ENCODE data around the gene NAALADL2.

Gene NAALADL2

GRCh38 chr3:175288621-175289020 lies 429.5 kb downstream of the NAALADL2 start:
- no peak overlapping the region for H2AFZ ChIP-seq (ENCODE audit: low read depth, low read length)
- H3K4me1 ChIP-seq (ENCODE audit: low read length) = peaks cover 10% of the 10 kb centered on the region
- no peak overlapping the region for H3K4me2 ChIP-seq (ENCODE audit: low read length)
- H3K79me2 ChIP-seq (ENCODE audit: low read length) = no peaks in the 10 kb centered on the region
- no peak overlapping the region for H3K4me3 ChIP-seq (ENCODE audit: low read length)
- no peaks in the 10 kb centered on the region for H3K9me3 ChIP-seq (ENCODE audit: insufficient read depth, low read length)
- H4K20me1 ChIP-seq (ENCODE audit: insufficient read depth, low read length) = no peaks in the 10 kb centered on the region
- H3K27me3 ChIP-seq (ENCODE audit: low read depth, low read length) = no peaks in the 10 kb centered on the region
- TF ChIP-seq, protein P1, sequence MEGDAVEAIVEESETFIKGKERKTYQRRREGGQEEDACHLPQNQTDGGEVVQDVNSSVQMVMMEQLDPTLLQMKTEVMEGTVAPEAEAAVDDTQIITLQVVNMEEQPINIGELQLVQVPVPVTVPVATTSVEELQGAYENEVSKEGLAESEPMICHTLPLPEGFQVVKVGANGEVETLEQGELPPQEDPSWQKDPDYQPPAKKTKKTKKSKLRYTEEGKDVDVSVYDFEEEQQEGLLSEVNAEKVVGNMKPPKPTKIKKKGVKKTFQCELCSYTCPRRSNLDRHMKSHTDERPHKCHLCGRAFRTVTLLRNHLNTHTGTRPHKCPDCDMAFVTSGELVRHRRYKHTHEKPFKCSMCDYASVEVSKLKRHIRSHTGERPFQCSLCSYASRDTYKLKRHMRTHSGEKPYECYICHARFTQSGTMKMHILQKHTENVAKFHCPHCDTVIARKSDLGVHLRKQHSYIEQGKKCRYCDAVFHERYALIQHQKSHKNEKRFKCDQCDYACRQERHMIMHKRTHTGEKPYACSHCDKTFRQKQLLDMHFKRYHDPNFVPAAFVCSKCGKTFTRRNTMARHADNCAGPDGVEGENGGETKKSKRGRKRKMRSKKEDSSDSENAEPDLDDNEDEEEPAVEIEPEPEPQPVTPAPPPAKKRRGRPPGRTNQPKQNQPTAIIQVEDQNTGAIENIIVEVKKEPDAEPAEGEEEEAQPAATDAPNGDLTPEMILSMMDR (IDR thresholded peaks at IDR 0.05; ENCODE audit: low read depth, low read length) = no peak
- no peak for TF ChIP-seq EZH2phosphoT487 (IDR thresholded peaks at IDR 0.05; ENCODE audit: low read depth)
- no peak overlapping the region for H3K27ac ChIP-seq (ENCODE audit: low read length)
- H3K9ac ChIP-seq (ENCODE audit: low read length) = no peak overlapping the region
- H3K36me3 ChIP-seq (replicated peaks; ENCODE audit: low read depth, low read length) = no peaks in the 10 kb centered on the region

DNA sequence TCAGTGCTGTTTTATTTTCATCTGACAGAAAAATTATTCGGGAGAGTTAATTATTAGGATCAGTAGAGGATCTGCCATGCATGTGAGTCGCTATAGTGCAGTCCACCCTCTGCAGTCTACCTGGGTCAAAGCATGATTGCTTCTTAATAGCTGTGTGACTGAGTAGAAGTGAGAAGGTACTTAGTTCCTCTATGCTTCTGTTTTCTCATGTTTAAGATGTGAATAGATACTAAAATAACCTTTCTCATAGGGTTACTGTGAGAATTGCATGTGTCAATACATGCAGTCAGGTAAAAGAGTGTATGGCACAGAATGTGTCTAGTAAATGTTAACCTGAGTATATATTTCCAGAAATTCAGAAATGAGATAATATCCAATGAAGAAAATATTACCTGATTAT lies 435.7 kb downstream of the NAALADL2 start:
- no peaks in the 10 kb centered on the region for H3K36me3 ChIP-seq (replicated peaks; ENCODE audit: low read depth, low read length)
- no peak overlapping the region for H3K9ac ChIP-seq (ENCODE audit: low read length)
- no peak overlapping the region for H3K4me3 ChIP-seq (ENCODE audit: low read length)
- H3K9me3 ChIP-seq (ENCODE audit: insufficient read depth, low read length) = no peaks in the 10 kb centered on the region
- no peak overlapping the region for H2AFZ ChIP-seq (ENCODE audit: low read depth, low read length)
- no peaks in the 10 kb centered on the region for H3K4me1 ChIP-seq (ENCODE audit: low read length)
- H3K27ac ChIP-seq (ENCODE audit: low read length) = no peak overlapping the region
- H3K27me3 ChIP-seq (ENCODE audit: low read depth, low read length) = no peaks in the 10 kb centered on the region
- no peak overlapping the region for H3K4me2 ChIP-seq (ENCODE audit: low read length)
- no peaks in the 10 kb centered on the region for H4K20me1 ChIP-seq (ENCODE audit: insufficient read depth, low read length)
- no peaks in the 10 kb centered on the region for H3K79me2 ChIP-seq (ENCODE audit: low read length)
- TF ChIP-seq, protein P1 (IDR thresholded peaks at IDR 0.05; ENCODE audit: low read depth, low read length) = no peak
- no peak for TF ChIP-seq EZH2phosphoT487 (IDR thresholded peaks at IDR 0.05; ENCODE audit: low read depth)

GRCh38 chr3:175295248-175296130 lies 436.4 kb downstream of the NAALADL2 start:
- TF ChIP-seq EZH2phosphoT487 (IDR thresholded peaks at IDR 0.05; ENCODE audit: low read depth) = no peak
- TF ChIP-seq, protein P1 (IDR thresholded peaks at IDR 0.05; ENCODE audit: low read depth, low read length) = no peak
- Histone ChIP-seq H3K4me1 (ENCODE audit: low read length) (no peaks in the 10 kb centered on the region), H3K4me3 (ENCODE audit: low read length) (no peak overlapping the region), H3K9ac (ENCODE audit: low read length) (no peak overlapping the region), H3K27ac (ENCODE audit: low read length) (no peak overlapping the region), H3K36me3 (replicated peaks; ENCODE audit: low read depth, low read length) (no peaks in the 10 kb centered on the region), H3K9me3 (ENCODE audit: insufficient read depth, low read length) (no peaks in the 10 kb centered on the region), H3K27me3 (ENCODE audit: low read depth, low read length) (no peaks in the 10 kb centered on the region), H4K20me1 (ENCODE audit: insufficient read depth, low read length) (no peaks in the 10 kb centered on the region), H2AFZ (ENCODE audit: low read depth, low read length) (no peak overlapping the region), H3K79me2 (ENCODE audit: low read length) (no peaks in the 10 kb centered on the region), H3K4me2 (ENCODE audit: low read length) (no peak overlapping the region)

GRCh38 chr3:175297216-175297615 lies 438.1 kb downstream of the NAALADL2 start:
- TF ChIP-seq EZH2phosphoT487 (IDR thresholded peaks at IDR 0.05; ENCODE audit: low read depth) = no peak
- TF ChIP-seq, protein P1 (IDR thresholded peaks at IDR 0.05; ENCODE audit: low read depth, low read length) = no peak

More at GRCh38 chr3:175297216-175297615, 438.1 kb downstream of the NAALADL2 start:
- no peaks in the 10 kb centered on the region for H4K20me1 ChIP-seq (ENCODE audit: insufficient read depth, low read length)
- H3K36me3 ChIP-seq (replicated peaks; ENCODE audit: low read depth, low read length) = no peaks in the 10 kb centered on the region
- H3K9me3 ChIP-seq (ENCODE audit: insufficient read depth, low read length) = no peaks in the 10 kb centered on the region
- no peaks in the 10 kb centered on the region for H3K79me2 ChIP-seq (ENCODE audit: low read length)
- H3K27me3 ChIP-seq (ENCODE audit: low read depth, low read length) = no peaks in the 10 kb centered on the region
- no peak overlapping the region for H2AFZ ChIP-seq (ENCODE audit: low read depth, low read length)
- H3K27ac ChIP-seq (ENCODE audit: low read length) = no peak overlapping the region
- no peak overlapping the region for H3K9ac ChIP-seq (ENCODE audit: low read length)
- no peaks in the 10 kb centered on the region for H3K4me1 ChIP-seq (ENCODE audit: low read length)
- no peak overlapping the region for H3K4me3 ChIP-seq (ENCODE audit: low read length)
- H3K4me2 ChIP-seq (ENCODE audit: low read length) = no peak overlapping the region

Data from OCI-LY3 (cell line).